GM21619 (cell line): Measurements from ENCODE around the gene ELAPOR2.
"Not testable (repeated sequence)": the region's sequence is repeated elsewhere in the genome, so short reads cannot be mapped to it uniquely, and the experiment has no call there.

Experiments used
- ATAC-seq: cut with Tn5 transposase; IDR thresholded peaks from one replicate; pipeline ENCODE4 v1.9.1; 2021; ENCODE audit not compliant: unreplicated experiment

Gene ELAPOR2

GRCh38 chr7:87048839-87049238 lies 10.6 kb downstream of the ELAPOR2 start:
- no peak for ATAC-seq

GRCh38 chr7:87046456-87046855 lies 13.0 kb downstream of the ELAPOR2 start:
- ATAC-seq = no peak

GRCh38 chr7:87044713-87045112 lies 14.7 kb downstream of the ELAPOR2 start:
- ATAC-seq = not testable (repeated sequence)

GRCh38 chr7:87041586-87041985 lies 17.9 kb downstream of the ELAPOR2 start:
- not testable (repeated sequence) for ATAC-seq

GRCh38 chr7:87039691-87040299 lies 19.7 kb downstream of the ELAPOR2 start:
- not testable (repeated sequence) for ATAC-seq

GRCh38 chr7:87038993-87039690 lies 20.3 kb downstream of the ELAPOR2 start:
- no peak for ATAC-seq

GRCh38 chr7:87036985-87037384 lies 22.5 kb downstream of the ELAPOR2 start:
- ATAC-seq = no peak

- no peak for ATAC-seq
Measured at GRCh38 chr7:87032604-87033339, 26.7 kb downstream of the ELAPOR2 start.

GRCh38 chr7:87029078-87029477 lies 30.4 kb downstream of the ELAPOR2 start:
- no peak for ATAC-seq

- ATAC-seq = no peak
Measured at GRCh38 chr7:87028636-87029035, 30.8 kb downstream of the ELAPOR2 start.

GRCh38 chr7:87027900-87028299 lies 31.6 kb downstream of the ELAPOR2 start:
- ATAC-seq = peak; percentile 85

- ATAC-seq = no peak
Measured at GRCh38 chr7:87021285-87021684, 38.2 kb downstream of the ELAPOR2 start.

GRCh38 chr7:87016606-87017005 lies 42.8 kb downstream of the ELAPOR2 start:
- ATAC-seq = no peak

GRCh38 chr7:87013840-87014190 lies 45.6 kb downstream of the ELAPOR2 start:
- no peak for ATAC-seq

- no peak for ATAC-seq
Measured at GRCh38 chr7:87013136-87013839, 46.2 kb downstream of the ELAPOR2 start.
